HG03575 (cell line): ENCODE results near the gene SREK1.

Experiments
- ATAC-seq: cut with Tn5 transposase; IDR thresholded peaks from one replicate; pipeline ENCODE4 v1.9.1; 2021; ENCODE audit not compliant: unreplicated experiment, insufficient number of reproducible peaks, low FRiP score; ENCODE audit errors: extremely low read depth

Gene SREK1

GRCh38 chr5:66151491-66151890, 7.4 kb downstream of the SREK1 start:
- ATAC-seq = no peak

GRCh38 chr5:66157046-66157445, 12.9 kb downstream of the SREK1 start:
- ATAC-seq = no peak

- ATAC-seq = no peak
Measured at GRCh38 chr5:66161356-66161755, 17.3 kb downstream of the SREK1 start.

- ATAC-seq = no peak
Measured at GRCh38 chr5:66164044-66164790, 20.1 kb downstream of the SREK1 start.

GRCh38 chr5:66168226-66168625, 24.1 kb downstream of the SREK1 start:
- no peak for ATAC-seq

- ATAC-seq = no peak
Measured at GRCh38 chr5:66169534-66169933, 25.4 kb downstream of the SREK1 start.

- ATAC-seq = no peak
Measured at GRCh38 chr5:66170195-66170919, 26.3 kb downstream of the SREK1 start.

- ATAC-seq = no peak
Measured at GRCh38 chr5:66171349-66172344, 27.5 kb downstream of the SREK1 start.

- no peak for ATAC-seq
Measured at GRCh38 chr5:66174338-66174737, 30.2 kb downstream of the SREK1 start.

GRCh38 chr5:66178799-66179198, 34.7 kb downstream of the SREK1 start:
- ATAC-seq = no peak

GRCh38 chr5:66179297-66180051, 35.4 kb downstream of the SREK1 start:
- ATAC-seq = no peak

GRCh38 chr5:66180282-66181155, 36.4 kb downstream of the SREK1 start:
- ATAC-seq = no peak

- ATAC-seq = no peak
Measured at GRCh38 chr5:66186108-66186507, 42.0 kb downstream of the SREK1 start.

GRCh38 chr5:66193419-66193818, 49.3 kb downstream of the SREK1 start:
- ATAC-seq = no peak

- ATAC-seq = no peak
Measured at GRCh38 chr5:66197764-66198405, 53.8 kb downstream of the SREK1 start.

GRCh38 chr5:66198837-66199236, 54.7 kb downstream of the SREK1 start:
- ATAC-seq = no peak

- ATAC-seq = no peak
Measured at GRCh38 chr5:66203531-66203930, 59.4 kb downstream of the SREK1 start.
